ENCODE data around the gene TRIL. TPM values are rescaled to one million over a fixed set of nuclear protein-coding genes. Genes with fewer than 3 reads are reported as not detected.

The TRIL gene
- total and polyA plus RNA-seq, 10 donors, result 0.33 to 10.0 (median 3.9) TPM

GRCh38 chr7:28931565-28931964, 26.6 kb downstream of the TRIL start:
- 75 to 92% (median 89%) methylated on average over 3 of the region's 3 CpGs for WGBS, 5 donors
- TF ChIP-seq POLR2A (IDR thresholded peaks at IDR 0.05), result no peak
- TF ChIP-seq POLR2AphosphoS5 (IDR thresholded peaks at IDR 0.05), result no peak
- no peak for TF ChIP-seq CTCF (IDR thresholded peaks at IDR 0.05 in 8 of 11, conservative IDR thresholded peaks at IDR 0.05 in 3 of 11)
- H3K27ac ChIP-seq, result no peak overlapping the region
- peaks cover 2 to 22% (median 10%) of the 10 kb centered on the region in 6 donors for H3K4me1 ChIP-seq
- peaks cover 0 to 6% (median 0%) of the 10 kb centered on the region in 7 donors for H3K27me3 ChIP-seq (replicated peaks in 1 of 7)
- intact Hi-C loops (cut with DNase I; ENCODE audit: low total_unique reads), result no loop called here
- H3K9me3 ChIP-seq, result no peaks in the 10 kb centered on the region
- no peaks in the 10 kb centered on the region for H3K36me3 ChIP-seq
- H3K4me3 ChIP-seq, result no peak overlapping the region
- no peak for DNase-seq

GRCh38 chr7:28926871-28927597, 31.1 kb downstream of the TRIL start:
- intact Hi-C loops (cut with DNase I; ENCODE audit: low total_unique reads), result loop anchor here (5.0 kb wide), 1 partner anchor 675 kb away; no protein-coding TSS in a partner anchor
- Histone ChIP-seq H3K9me3 (no peaks in the 10 kb centered on the region), H3K36me3 (no peaks in the 10 kb centered on the region), H3K27me3 (replicated peaks in 1 of 7) (no peaks in the 10 kb centered on the region), H3K4me1 (peaks cover 8 to 34% (median 26%) of the 10 kb centered on the region in 6 donors), H3K4me3 (peak overlapping the region; percentile 22 to 67 (median 40)), H3K27ac (peak overlapping the region in 7 of 8 donors; percentile 32 to 79 (median 69))
- WGBS, 5 donors, result 4 to 6% (median 5%) methylated on average over 22 of the region's 22 CpGs
- peak; percentile 86 for DNase-seq
- TF ChIP-seq POLR2AphosphoS5 (IDR thresholded peaks at IDR 0.05) (peak; percentile 43 to 71 (median 50)), POLR2A (IDR thresholded peaks at IDR 0.05) (no peak), CTCF (IDR thresholded peaks at IDR 0.05 in 8 of 11, conservative IDR thresholded peaks at IDR 0.05 in 3 of 11) (peak; percentile 76 to 94 (median 85))

GRCh38 chr7:28922624-28923331, 35.4 kb downstream of the TRIL start:
- intact Hi-C loops (cut with DNase I; ENCODE audit: low total_unique reads), result loop anchor here (2.0 to 5.0 kb wide), 3 partner anchors 35 to 486 kb away; partner anchors contain the start of gene TRIL
- peak overlapping the region in 1 of 8 donors; percentile 11 for H3K4me3 ChIP-seq
- 5 to 12% (median 8%) methylated on average over 7 of the region's 7 CpGs for WGBS, 5 donors
- H3K4me1 ChIP-seq, result peaks cover 11 to 36% (median 30%) of the 10 kb centered on the region in 6 donors
- H3K36me3 ChIP-seq, result no peaks in the 10 kb centered on the region
- H3K9me3 ChIP-seq, result no peaks in the 10 kb centered on the region
- DNase-seq, result peak; percentile 84
- no peaks in the 10 kb centered on the region for H3K27me3 ChIP-seq (replicated peaks in 1 of 7)
- no peak overlapping the region for H3K27ac ChIP-seq
- TF ChIP-seq CTCF (IDR thresholded peaks at IDR 0.05 in 8 of 11, conservative IDR thresholded peaks at IDR 0.05 in 3 of 11) (peak; percentile 55 to 88 (median 81)), POLR2A (IDR thresholded peaks at IDR 0.05) (no peak), POLR2AphosphoS5 (IDR thresholded peaks at IDR 0.05) (no peak)

- no peak overlapping the region for H3K27ac ChIP-seq
- no peak for DNase-seq
- intact Hi-C loops (cut with DNase I; ENCODE audit: low total_unique reads), result loop anchor here (2.0 to 5.0 kb wide), 3 partner anchors 35 to 487 kb away; partner anchors contain the start of gene TRIL
- no peaks in the 10 kb centered on the region for H3K9me3 ChIP-seq
- TF ChIP-seq CTCF (IDR thresholded peaks at IDR 0.05 in 8 of 11, conservative IDR thresholded peaks at IDR 0.05 in 3 of 11) (peak; percentile 47 to 87 (median 76)), POLR2A (IDR thresholded peaks at IDR 0.05) (no peak), POLR2AphosphoS5 (IDR thresholded peaks at IDR 0.05) (no peak)
- no peak overlapping the region for H3K4me3 ChIP-seq
- no peaks in the 10 kb centered on the region for H3K36me3 ChIP-seq
- H3K4me1 ChIP-seq, result peaks cover 8 to 27% (median 23%) of the 10 kb centered on the region in 6 donors
- WGBS, 5 donors, result 0 to 4% (median 1%) methylated on average over 4 of the region's 4 CpGs
- H3K27me3 ChIP-seq (replicated peaks in 1 of 7), result no peaks in the 10 kb centered on the region
Measured at GRCh38 chr7:28921822-28922221, 36.3 kb downstream of the TRIL start.

Measured in spleen (tissue), 11 donors.